H9 (cell line): ENCODE results near the gene NOVA2. TPM values are rescaled to one million over a fixed set of nuclear protein-coding genes. Genes with fewer than 3 reads are reported as not detected.
A peak's percentile ranks its signal among the peaks of the same experiment; 100 is the strongest.

ENCODE experiments used
- DNase-seq: peaks from one replicate; pipeline ENCODE4 v3.0.0-alpha.2; 2017
- H2AFZ ChIP-seq: one replicate; pipeline ENCODE4 v1.6.1; 2013; ENCODE audit warnings: mild to moderate bottlenecking, low read length, control low read depth, moderate library complexity
- H2AK5ac ChIP-seq: 2 replicates; pipeline ENCODE4 v1.6.1; 2013; ENCODE audit warnings: low read length, control low read depth, mixed read lengths; ENCODE audit not compliant: insufficient read length
- H2BK120ac ChIP-seq: one replicate; pipeline ENCODE4 v1.6.1; 2013; ENCODE audit warnings: low read depth, mild to moderate bottlenecking, low read length, control low read depth, inconsistent platforms; ENCODE audit not compliant: poor library complexity, severe bottlenecking
- H2BK12ac ChIP-seq: 2 replicates; pipeline ENCODE4 v1.6.1; 2013; ENCODE audit warnings: low read length, control low read depth, mixed read lengths, low read depth; ENCODE audit not compliant: insufficient read length
- H2BK15ac ChIP-seq: 2 replicates; pipeline ENCODE4 v1.6.1; 2013; ENCODE audit warnings: low read depth, low read length, control low read depth
- H2BK20ac ChIP-seq: one replicate; pipeline ENCODE4 v1.6.1; 2013; ENCODE audit warnings: low read depth, mild to moderate bottlenecking, low read length, control low read depth, inconsistent platforms; ENCODE audit not compliant: poor library complexity, severe bottlenecking
- H2BK5ac ChIP-seq: 2 replicates; pipeline ENCODE4 v1.6.1; 2013; ENCODE audit warnings: low read length, control low read depth, mixed read lengths; ENCODE audit not compliant: insufficient read length
- H3K14ac ChIP-seq: 2 replicates; pipeline ENCODE4 v1.6.1; 2013; ENCODE audit warnings: low read length, control low read depth; ENCODE audit not compliant: insufficient read depth
- H3K18ac ChIP-seq: 2 replicates; pipeline ENCODE4 v1.6.1; 2013; ENCODE audit warnings: low read depth, mild to moderate bottlenecking, mixed read lengths, low read length, control low read depth; ENCODE audit not compliant: insufficient read length
- H3K23ac ChIP-seq: 2 replicates; pipeline ENCODE4 v1.6.1; 2013; ENCODE audit warnings: low read length, control low read depth, mixed read lengths, low read depth; ENCODE audit not compliant: insufficient read length
- H3K23me2 ChIP-seq: 2 replicates; pipeline ENCODE4 v1.6.1; 2013; ENCODE audit warnings: low read depth, mild to moderate bottlenecking, mixed read lengths, low read length, control low read depth; ENCODE audit not compliant: insufficient read length, poor library complexity, severe bottlenecking
- H3K27ac ChIP-seq: 2 replicates; pipeline ENCODE4 v1.5.1; 2013; ENCODE audit warnings: low read length, control low read depth, mixed read lengths, low read depth; ENCODE audit not compliant: insufficient read length
- H3K27me3 ChIP-seq: 2 replicates; pipeline ENCODE4 v1.6.1; 2013; ENCODE audit warnings: low read length, control low read depth, inconsistent platforms; ENCODE audit not compliant: insufficient read depth
- H3K4ac ChIP-seq: 2 replicates; pipeline ENCODE4 v1.6.1; 2013; ENCODE audit warnings: low read depth, mild to moderate bottlenecking, control low read depth, inconsistent platforms, low read length, moderate library complexity
- H3K4me1 ChIP-seq: 2 replicates; pipeline ENCODE4 v1.6.1; 2013; ENCODE audit warnings: low read length, control low read depth, inconsistent platforms; ENCODE audit not compliant: insufficient read depth
- H3K4me2 ChIP-seq: 2 replicates; pipeline ENCODE4 v1.6.1; 2013; ENCODE audit warnings: low read length, control low read depth, mixed read lengths; ENCODE audit not compliant: insufficient read length, insufficient read depth
- H3K56ac ChIP-seq: 2 replicates; pipeline ENCODE4 v1.6.1; 2013; ENCODE audit warnings: low read depth, mild to moderate bottlenecking, mixed read lengths, low read length, control low read depth; ENCODE audit not compliant: insufficient read length
- H3K79me1 ChIP-seq: 2 replicates; pipeline ENCODE4 v1.6.1; 2013; ENCODE audit warnings: low read depth, mild to moderate bottlenecking, moderate library complexity, low read length, control low read depth, inconsistent platforms; ENCODE audit not compliant: insufficient read depth, poor library complexity, severe bottlenecking
- H3K79me2 ChIP-seq: 2 replicates; pipeline ENCODE4 v1.6.1; 2013; ENCODE audit warnings: low read length, control low read depth, inconsistent platforms; ENCODE audit not compliant: insufficient read depth
- H3K9ac ChIP-seq: 2 replicates; pipeline ENCODE4 v1.6.1; 2013; ENCODE audit warnings: low read length, control low read depth, mixed read lengths; ENCODE audit not compliant: insufficient read length; ENCODE audit errors: extremely low read depth
- H3K9me3 ChIP-seq: one replicate; pipeline ENCODE4 v1.6.1; 2013; ENCODE audit warnings: low read depth, low read length, inconsistent platforms; ENCODE audit not compliant: control insufficient read depth
- H3T11ph ChIP-seq: one replicate; pipeline ENCODE4 v1.6.1; 2013; ENCODE audit warnings: mild to moderate bottlenecking, low read length, control low read depth, inconsistent platforms
- H4K20me1 ChIP-seq: one replicate; pipeline ENCODE4 v1.6.1; 2013; ENCODE audit not compliant: control insufficient read depth, insufficient read length, insufficient read depth
- H4K5ac ChIP-seq: 2 replicates; pipeline ENCODE4 v1.6.1; 2013; ENCODE audit warnings: low read depth, mild to moderate bottlenecking, mixed read lengths, low read length, control low read depth; ENCODE audit not compliant: insufficient read length
- H4K8ac ChIP-seq: replicated peaks from 2 replicates; pipeline ENCODE4 v1.6.1; 2013; ENCODE audit warnings: low read length, control low read depth, mixed read lengths, low read depth; ENCODE audit not compliant: insufficient read length
- H4K91ac ChIP-seq: 2 replicates; pipeline ENCODE4 v1.6.1; 2013; ENCODE audit warnings: low read depth, mild to moderate bottlenecking, moderate library complexity, mixed read lengths, low read length, control low read depth; ENCODE audit not compliant: insufficient read length
- H3K27ac Mint-ChIP-seq, 3 experiments: 2 replicates in 2 of 3; 3 replicates in 1 of 3; pipeline ENCODE4 v1.8.0; 2020 to 2021; ENCODE audit warnings: mixed read lengths in 3 of 3, mild to moderate bottlenecking in 1 of 3, moderate library complexity in 1 of 3
- H3K27me3 Mint-ChIP-seq: 2 replicates; pipeline ENCODE4 v1.8.0; 2021; ENCODE audit warnings: low read depth, mild to moderate bottlenecking, moderate library complexity, mixed read lengths
- H3K36me3 Mint-ChIP-seq, 3 experiments: 2 replicates in 2 of 3; 3 replicates in 1 of 3; pipeline ENCODE4 v1.8.0; 2020 to 2021; ENCODE audit warnings: low read depth in 3 of 3, mixed read lengths in 3 of 3; ENCODE audit not compliant: insufficient read depth in 1 of 3
- H3K4me1 Mint-ChIP-seq, 2 experiments: 2 replicates each; pipeline ENCODE4 v1.8.0; 2020; ENCODE audit warnings: mixed read lengths in 2 of 2
- H3K4me3 Mint-ChIP-seq, 2 experiments: 2 replicates in 1 of 2; 3 replicates in 1 of 2; pipeline ENCODE4 v1.8.0; 2020 to 2021; ENCODE audit warnings: mild to moderate bottlenecking in 2 of 2, mixed read lengths in 2 of 2, moderate library complexity in 1 of 2
- H3K9me3 Mint-ChIP-seq, 2 experiments: 2 replicates in 1 of 2; 3 replicates in 1 of 2; pipeline ENCODE4 v1.8.0; 2020; ENCODE audit warnings: mild to moderate bottlenecking in 2 of 2, mixed read lengths in 2 of 2, moderate library complexity in 1 of 2
- CTCF ChIP-seq: fragments of 200-600 bp; sonication (generic); conservative IDR thresholded peaks from 3 replicates; pipeline ENCODE4 v1.8.0; 2021; ENCODE audit warnings: antibody characterized with exemption, mild to moderate bottlenecking
- WGBS: extraction: QIAGEN DNeasy Blood & Tissue Kit; methylation state at CpG from one replicate; pipeline ENCODE4 v1.1.7; 2013; ENCODE audit warnings: missing lambda C conversion rate, low lambda C conversion rate, mixed read lengths; ENCODE audit not compliant: insufficient read length; ENCODE audit errors: extremely low coverage; 5-methylcytosine and 5-hydroxymethylcytosine counted together
- total RNA-seq: library from RNA; stranded (reverse); gene quantifications from 2 replicates; pipeline ENCODE4 v1.2.1, GENCODE V29; 2021

Gene NOVA2
- total RNA-seq, 1 experiment from 2014 or later = 8.8 TPM

GRCh38 chr19:45999653-46000121 lies 26.0 kb upstream of the NOVA2 start:
- Mint-ChIP-seq H3K9me3 (no peaks in the 10 kb centered on the region; a peak in 2 of 5 replicates), H3K4me3 (peak overlapping the region; percentile 82 to 97), H3K36me3 (peaks cover 6 to 13% (median 8%) of the 10 kb centered on the region in 3 experiments; a peak in 6 of 7 replicates), H3K27ac (peak overlapping the region; percentile 88 to 93 (median 93); a peak in 6 of 7 replicates), H3K27me3 (peaks cover 2% of the 10 kb centered on the region; the same call in 1 of the 2 replicates), H3K4me1 (peaks cover 14 to 35% of the 10 kb centered on the region in 2 experiments)
- Histone ChIP-seq H2AK5ac (no peak overlapping the region), H4K91ac (no peak overlapping the region), H3K9me3 (no peaks in the 10 kb centered on the region), H3K79me2 (0 out of 2 replicates have a peak, but pooled peaks cover 5% of the 10 kb centered on the region), H3K27ac (no peak overlapping the region), H2BK20ac (no peak overlapping the region), H2BK15ac (no peak overlapping the region), H4K8ac (no peak overlapping the region), H3K79me1 (peaks cover 3% of the 10 kb centered on the region), H4K5ac (no peak overlapping the region), H3K4ac (no peak overlapping the region), H4K20me1 (no peaks in the 10 kb centered on the region), H2BK120ac (no peak overlapping the region), H3K14ac (no peak overlapping the region), H3K9ac (no peak overlapping the region), H3K4me2 (peak overlapping the region; percentile 79), H2BK12ac (no peak overlapping the region), H2BK5ac (no peak overlapping the region), H3K27me3 (no peaks in the 10 kb centered on the region), H3K23ac (no peak overlapping the region), H2AFZ (no peak overlapping the region), H3K23me2 (peaks cover 13% of the 10 kb centered on the region), H3K18ac (no peak overlapping the region), H3K56ac (no peak overlapping the region), H3T11ph (no peak overlapping the region), H3K4me1 (no peaks in the 10 kb centered on the region)
- no CpG with 5 or more reads among the region's 14 CpGs for WGBS
- no peak for TF ChIP-seq CTCF
- DNase-seq = peak; percentile 83
